ENCODE data around the gene ABCC8.
"Not testable (repeated sequence)": the region's sequence is repeated elsewhere in the genome, so short reads cannot be mapped to it uniquely, and the experiment has no call there.

The ABCC8 gene

GRCh38 chr11:17439316-17439782 lies 37.3 kb downstream of the ABCC8 start:
- no peak overlapping the region for H3K4me3 ChIP-seq (ENCODE audit: low read depth, low read length)
- DNase-seq (ENCODE audit: low read depth) = no peak

GRCh38 chr11:17437366-17437765 lies 39.3 kb downstream of the ABCC8 start:
- no peak overlapping the region for H3K4me3 ChIP-seq (ENCODE audit: low read depth, low read length)
- DNase-seq (ENCODE audit: low read depth) = no peak

- DNase-seq (ENCODE audit: low read depth) = no peak
- no peak overlapping the region for H3K4me3 ChIP-seq (ENCODE audit: low read depth, low read length)
Observed at GRCh38 chr11:17434108-17434507, 42.5 kb downstream of the ABCC8 start.

GRCh38 chr11:17432002-17432401 lies 44.6 kb downstream of the ABCC8 start:
- no peak for DNase-seq (ENCODE audit: low read depth)
- H3K4me3 ChIP-seq (ENCODE audit: low read depth, low read length) = no peak overlapping the region

GRCh38 chr11:17431139-17431538 lies 45.5 kb downstream of the ABCC8 start:
- H3K4me3 ChIP-seq (ENCODE audit: low read depth, low read length) = no peak overlapping the region

GRCh38 chr11:17430616-17431015 lies 46.0 kb downstream of the ABCC8 start:
- no peak overlapping the region for H3K4me3 ChIP-seq (ENCODE audit: low read depth, low read length)
- DNase-seq (ENCODE audit: low read depth) = no peak

More at GRCh38 chr11:17431139-17431538, 45.5 kb downstream of the ABCC8 start:
- no peak for DNase-seq (ENCODE audit: low read depth)

GRCh38 chr11:17428925-17429324 lies 47.7 kb downstream of the ABCC8 start:
- no peak for DNase-seq (ENCODE audit: low read depth)
- no peak overlapping the region for H3K4me3 ChIP-seq (ENCODE audit: low read depth, low read length)

- H3K4me3 ChIP-seq (ENCODE audit: low read depth, low read length) = no peak overlapping the region
- no peak for DNase-seq (ENCODE audit: low read depth)
Observed at GRCh38 chr11:17428261-17428660, 48.4 kb downstream of the ABCC8 start.

- DNase-seq (ENCODE audit: low read depth); H3K4me3 ChIP-seq (ENCODE audit: low read depth, low read length): not testable (repeated sequence)
Observed at GRCh38 chr11:17426233-17426632, 50.4 kb downstream of the ABCC8 start.

- no peak for DNase-seq (ENCODE audit: low read depth)
- no peak overlapping the region for H3K4me3 ChIP-seq (ENCODE audit: low read depth, low read length)
Observed at GRCh38 chr11:17423533-17424310, 52.9 kb downstream of the ABCC8 start.

- no peak overlapping the region for H3K4me3 ChIP-seq (ENCODE audit: low read depth, low read length)
- DNase-seq (ENCODE audit: low read depth) = no peak
Observed at GRCh38 chr11:17421781-17422180, 54.9 kb downstream of the ABCC8 start.

GRCh38 chr11:17418444-17419081 lies 58.1 kb downstream of the ABCC8 start:
- no peak for DNase-seq (ENCODE audit: low read depth)

GRCh38 chr11:17416492-17416891 lies 60.2 kb downstream of the ABCC8 start:
- H3K4me3 ChIP-seq (ENCODE audit: low read depth, low read length) = no peak overlapping the region
- no peak for DNase-seq (ENCODE audit: low read depth)

More at GRCh38 chr11:17418444-17419081, 58.1 kb downstream of the ABCC8 start:
- no peak overlapping the region for H3K4me3 ChIP-seq (ENCODE audit: low read depth, low read length)

- no peak overlapping the region for H3K4me3 ChIP-seq (ENCODE audit: low read depth, low read length)
- no peak for DNase-seq (ENCODE audit: low read depth)
Observed at GRCh38 chr11:17415523-17416104, 61.0 kb downstream of the ABCC8 start.

- H3K4me3 ChIP-seq (ENCODE audit: low read depth, low read length) = no peak overlapping the region
Observed at GRCh38 chr11:17414992-17415391, 61.7 kb downstream of the ABCC8 start.

GRCh38 chr11:17414317-17414737 lies 62.3 kb downstream of the ABCC8 start:
- DNase-seq (ENCODE audit: low read depth) = no peak
- no peak overlapping the region for H3K4me3 ChIP-seq (ENCODE audit: low read depth, low read length)

More at GRCh38 chr11:17414992-17415391, 61.7 kb downstream of the ABCC8 start:
- no peak for DNase-seq (ENCODE audit: low read depth)

GRCh38 chr11:17413414-17414316 lies 63.0 kb downstream of the ABCC8 start:
- no peak for DNase-seq (ENCODE audit: low read depth)

GRCh38 chr11:17412488-17413180 lies 64.0 kb downstream of the ABCC8 start:
- no peak overlapping the region for H3K4me3 ChIP-seq (ENCODE audit: low read depth, low read length)
- DNase-seq (ENCODE audit: low read depth) = no peak

More at GRCh38 chr11:17413414-17414316, 63.0 kb downstream of the ABCC8 start:
- H3K4me3 ChIP-seq (ENCODE audit: low read depth, low read length) = no peak overlapping the region

- no peak for DNase-seq (ENCODE audit: low read depth)
- H3K4me3 ChIP-seq (ENCODE audit: low read depth, low read length) = no peak overlapping the region
Observed at GRCh38 chr11:17411418-17411817, 65.2 kb downstream of the ABCC8 start.
